HG03135 (cell line): ENCODE measurements around the gene UROC1.

Source experiments
- ATAC-seq: cut with Tn5 transposase; IDR thresholded peaks from one replicate; pipeline ENCODE4 v1.9.1; 2021; ENCODE audit warnings: mild to moderate bottlenecking, moderate library complexity; ENCODE audit not compliant: unreplicated experiment

The UROC1 gene

GRCh38 chr3:126446301-126446700 lies 71.3 kb downstream of the UROC1 start:
- no peak for ATAC-seq

- ATAC-seq: no peak
These were observed 72.1 kb downstream of the UROC1 start for GRCh38 chr3:126445506-126445905.

- ATAC-seq: no peak
These were observed 74.7 kb downstream of the UROC1 start for GRCh38 chr3:126442856-126443242.

- ATAC-seq: no peak
These were observed 75.3 kb downstream of the UROC1 start for GRCh38 chr3:126442094-126442855.

- no peak for ATAC-seq
These were observed 76.2 kb downstream of the UROC1 start for GRCh38 chr3:126441256-126441880.

- ATAC-seq: no peak
These were observed 76.9 kb downstream of the UROC1 start for GRCh38 chr3:126440709-126440995.

- no peak for ATAC-seq
These were observed 77.4 kb downstream of the UROC1 start for GRCh38 chr3:126439968-126440708.

GRCh38 chr3:126439346-126439967 lies 78.1 kb downstream of the UROC1 start:
- ATAC-seq: no peak

GRCh38 chr3:126438746-126439145 lies 78.8 kb downstream of the UROC1 start:
- ATAC-seq: no peak

GRCh38 chr3:126438186-126438585 lies 79.4 kb downstream of the UROC1 start:
- no peak for ATAC-seq

- ATAC-seq: no peak
These were observed 80.5 kb downstream of the UROC1 start for GRCh38 chr3:126436826-126437717.

GRCh38 chr3:126435456-126436315 lies 81.9 kb downstream of the UROC1 start:
- ATAC-seq: no peak

- no peak for ATAC-seq
These were observed 82.6 kb downstream of the UROC1 start for GRCh38 chr3:126434931-126435411.

- no peak for ATAC-seq
These were observed 83.3 kb downstream of the UROC1 start for GRCh38 chr3:126434264-126434590.

- no peak for ATAC-seq
These were observed 83.9 kb downstream of the UROC1 start for GRCh38 chr3:126433496-126434263.

GRCh38 chr3:126433105-126433430 lies 84.5 kb downstream of the UROC1 start:
- ATAC-seq: no peak

- no peak for ATAC-seq
These were observed 85.0 kb downstream of the UROC1 start for GRCh38 chr3:126432361-126433104.
